GM18861 (cell line): ENCODE results near the gene SKP1.
"Not testable (repeated sequence)": the region's sequence is repeated elsewhere in the genome, so short reads cannot be mapped to it uniquely, and the experiment has no call there.

Experiments
- ATAC-seq: cut with Tn5 transposase; IDR thresholded peaks from one replicate; pipeline ENCODE4 v1.9.1; 2021; ENCODE audit not compliant: unreplicated experiment

The SKP1 gene

DNA sequence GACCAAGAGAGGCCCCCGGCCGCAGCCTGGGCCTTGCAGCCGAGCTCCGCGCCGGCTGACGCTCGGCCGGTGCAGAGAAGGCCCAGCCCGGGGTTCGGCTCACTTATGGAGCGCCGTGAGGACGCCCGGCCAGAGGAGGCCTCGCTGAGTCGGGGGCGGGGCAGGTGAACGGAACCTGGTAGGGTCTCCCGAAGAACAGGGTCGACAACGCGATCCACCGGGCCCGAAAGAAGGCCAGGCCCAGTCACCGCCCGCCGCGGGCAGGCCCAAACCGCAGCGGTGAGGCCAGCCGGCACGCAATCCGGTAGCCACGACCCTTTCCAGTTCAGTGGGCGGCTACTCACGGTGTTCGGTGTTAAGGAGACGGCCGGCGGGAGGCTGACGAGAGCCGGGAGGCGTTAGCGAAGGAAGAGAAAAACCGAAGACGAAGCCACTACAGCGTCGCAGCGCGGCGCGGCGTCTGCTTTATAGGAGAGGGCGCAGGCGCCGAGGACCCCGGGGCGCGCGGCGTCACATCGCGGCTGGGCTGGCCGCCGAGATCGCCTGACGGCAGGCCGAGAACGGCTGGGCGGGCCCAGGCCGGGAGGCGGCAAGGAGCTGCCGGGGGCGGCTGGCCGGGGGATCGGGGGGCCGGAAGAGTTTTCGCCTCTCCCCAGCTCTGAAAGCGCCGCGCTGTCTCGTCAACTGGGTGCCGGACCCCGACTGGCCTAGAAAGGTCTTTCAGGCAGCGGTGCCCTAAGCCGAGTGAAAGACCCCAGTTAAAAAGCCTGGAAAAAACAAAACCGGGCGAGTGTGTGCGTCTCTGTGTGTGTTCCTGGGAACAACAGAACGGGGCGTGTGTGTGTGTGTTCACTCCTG is at the start of gene SKP1:
Gene SKP1, minus strand, starts transcription at position 440 of the 858 bp plus-strand sequence. CDS start 2,928 bp downstream, outside the sequence.
- peak; percentile 72 for ATAC-seq

DNA sequence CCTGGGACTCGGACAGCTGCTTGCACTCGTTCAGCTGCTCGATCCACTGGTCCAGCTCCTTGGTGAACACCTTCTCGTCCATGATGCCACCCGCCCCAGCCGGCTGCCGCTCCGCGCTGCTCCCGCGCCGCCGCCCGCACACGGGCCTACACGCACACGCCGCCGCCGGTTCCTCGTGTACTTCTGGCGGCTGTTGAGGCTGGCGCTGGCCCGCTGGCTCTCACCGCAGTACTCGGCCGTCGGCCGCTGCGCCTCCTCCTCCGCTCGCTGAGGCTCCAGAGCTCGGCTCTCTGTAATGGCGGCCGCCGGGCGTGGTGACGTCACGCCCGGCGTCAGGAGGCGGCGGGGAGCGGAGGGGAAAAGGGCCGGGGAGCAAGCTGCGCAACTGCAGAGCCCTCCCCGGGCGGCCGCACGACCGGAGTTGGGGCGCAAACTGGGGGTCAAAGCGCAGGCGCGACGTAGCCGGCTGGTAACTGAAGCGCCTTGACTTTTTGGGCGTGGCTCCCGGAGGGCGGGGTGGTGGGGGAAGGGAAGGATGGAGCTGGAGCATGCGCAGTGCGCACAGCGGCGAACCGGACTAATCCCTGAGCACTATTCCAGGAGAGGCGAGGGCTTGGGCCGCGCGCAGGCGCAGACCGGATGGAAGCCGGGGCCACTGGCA is 49.2 kb upstream of the SKP1 start, which contains the start of gene PPP2CA:
Gene PPP2CA, minus strand, starts transcription at position 294 of the 661 bp plus-strand sequence. Its CDS starts 212 bp downstream, at position 82.
- peak; percentile 71 for ATAC-seq

DNA sequence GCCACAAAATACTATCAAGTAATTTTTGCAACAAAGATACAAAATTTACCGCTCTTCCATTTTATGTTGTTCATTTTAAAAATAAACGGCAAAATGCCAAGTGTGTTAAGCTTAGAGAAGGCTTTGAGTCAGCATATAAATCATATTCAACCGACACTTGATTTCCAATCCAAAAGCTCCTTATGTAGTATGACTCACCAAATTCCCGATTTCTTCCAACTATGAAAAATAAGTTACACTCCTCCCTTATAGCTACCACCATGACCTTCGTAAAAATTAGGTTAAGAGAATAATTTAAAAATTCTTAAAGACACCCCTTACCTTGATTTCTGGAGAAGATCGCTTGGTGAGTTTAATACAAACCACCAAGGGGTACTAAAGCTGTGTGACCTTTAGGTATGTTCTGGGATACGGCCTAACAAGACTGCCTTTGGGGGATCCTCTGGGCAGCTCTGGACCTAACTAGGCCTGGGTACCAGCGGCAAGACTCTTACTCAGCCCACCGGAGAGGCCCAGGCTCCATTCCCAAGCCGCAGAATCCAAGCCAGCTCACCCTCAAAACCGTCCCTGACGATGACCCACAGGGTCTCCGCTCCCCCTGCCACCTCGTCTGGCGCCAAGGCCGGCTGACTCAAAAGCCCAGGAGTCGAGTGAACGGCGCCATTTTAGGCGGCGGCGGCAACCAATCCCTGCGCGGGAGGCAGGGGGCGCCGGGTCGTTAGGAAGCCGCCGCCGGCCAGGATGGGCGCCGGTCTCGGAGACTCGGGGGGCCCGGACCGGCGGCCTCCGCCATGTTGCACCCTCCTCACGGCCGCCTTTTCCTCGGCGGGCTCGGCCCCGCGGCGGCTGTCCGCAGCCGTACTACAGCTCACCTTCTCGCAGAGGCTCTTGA is 48.4 kb upstream of the SKP1 start:
- ATAC-seq = peak; percentile 25

DNA sequence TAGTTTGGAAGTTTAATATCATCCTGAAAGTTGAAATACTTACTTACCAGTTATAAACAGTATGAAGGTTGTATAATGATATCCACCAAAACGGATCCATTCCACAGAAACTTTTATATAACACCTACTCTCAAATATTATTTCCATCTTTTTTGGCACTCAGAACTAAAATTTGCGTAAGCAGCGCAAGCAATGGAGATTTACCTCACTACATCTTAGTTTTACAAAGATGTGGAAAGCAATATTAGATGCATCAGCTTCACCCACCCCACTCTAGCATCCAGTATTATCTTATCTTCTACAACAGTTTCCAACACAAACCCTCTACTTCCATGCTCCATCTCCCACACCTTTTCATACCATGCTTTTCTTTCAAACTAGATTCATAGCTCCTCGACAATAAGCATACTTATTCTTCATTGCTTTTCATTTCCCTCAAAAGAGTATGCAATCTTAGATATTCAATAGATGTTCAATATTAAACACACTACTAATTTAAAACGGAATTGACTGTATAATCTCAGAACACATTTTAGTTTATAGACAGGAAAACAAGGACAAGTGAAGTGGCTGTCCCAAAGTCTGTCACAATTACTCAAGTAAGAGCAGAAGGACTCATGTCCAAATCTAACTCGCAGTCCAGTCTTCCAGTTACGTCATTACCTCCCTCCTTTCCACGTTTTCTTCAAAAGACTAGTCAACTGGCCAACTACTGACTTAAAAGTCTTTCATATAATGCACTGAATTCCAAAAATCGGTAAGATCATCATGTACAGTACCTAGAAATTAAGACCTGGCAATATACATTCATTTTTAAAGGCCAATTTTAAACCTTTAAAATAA is 46.9 kb upstream of the SKP1 start:
- no peak for ATAC-seq

DNA sequence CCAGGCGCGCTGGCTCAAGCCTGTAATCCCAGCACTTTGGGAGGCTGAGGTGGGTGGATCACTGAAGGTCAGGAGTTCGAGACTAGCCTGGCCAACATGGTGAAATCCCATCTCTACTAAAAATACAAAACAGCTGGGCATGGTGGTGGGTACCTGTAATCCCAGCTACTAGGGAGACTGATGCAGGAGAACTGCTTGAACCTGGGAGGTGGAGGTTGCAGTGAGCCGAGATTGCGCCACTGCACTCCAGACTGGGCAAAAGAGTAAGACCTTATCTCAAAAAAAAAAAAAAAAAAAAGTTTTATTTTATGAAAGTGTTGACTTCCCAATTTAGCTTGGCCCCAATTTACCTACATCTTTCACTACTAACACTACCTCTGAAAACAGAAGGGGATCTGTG is 44.9 kb upstream of the SKP1 start:
- not testable (repeated sequence) for ATAC-seq

DNA sequence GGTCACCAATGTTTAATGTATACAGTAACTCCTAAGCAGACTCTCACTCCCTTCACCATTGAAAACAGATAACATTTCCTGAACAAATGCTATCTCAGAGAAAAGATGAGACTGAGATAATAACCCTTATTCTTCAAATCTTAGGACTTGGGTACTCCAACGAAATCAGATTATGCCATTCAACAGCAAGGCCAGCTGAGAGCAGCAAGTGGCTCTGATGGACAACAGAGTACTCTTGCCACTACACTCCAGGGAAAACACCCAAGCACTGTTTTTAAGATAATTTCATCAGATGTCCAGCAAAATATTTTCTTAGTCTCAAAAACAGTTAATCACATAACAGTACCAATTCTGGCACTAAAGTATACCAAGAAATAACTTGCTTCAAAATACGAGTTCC is 39.0 kb upstream of the SKP1 start:
- no peak for ATAC-seq

DNA sequence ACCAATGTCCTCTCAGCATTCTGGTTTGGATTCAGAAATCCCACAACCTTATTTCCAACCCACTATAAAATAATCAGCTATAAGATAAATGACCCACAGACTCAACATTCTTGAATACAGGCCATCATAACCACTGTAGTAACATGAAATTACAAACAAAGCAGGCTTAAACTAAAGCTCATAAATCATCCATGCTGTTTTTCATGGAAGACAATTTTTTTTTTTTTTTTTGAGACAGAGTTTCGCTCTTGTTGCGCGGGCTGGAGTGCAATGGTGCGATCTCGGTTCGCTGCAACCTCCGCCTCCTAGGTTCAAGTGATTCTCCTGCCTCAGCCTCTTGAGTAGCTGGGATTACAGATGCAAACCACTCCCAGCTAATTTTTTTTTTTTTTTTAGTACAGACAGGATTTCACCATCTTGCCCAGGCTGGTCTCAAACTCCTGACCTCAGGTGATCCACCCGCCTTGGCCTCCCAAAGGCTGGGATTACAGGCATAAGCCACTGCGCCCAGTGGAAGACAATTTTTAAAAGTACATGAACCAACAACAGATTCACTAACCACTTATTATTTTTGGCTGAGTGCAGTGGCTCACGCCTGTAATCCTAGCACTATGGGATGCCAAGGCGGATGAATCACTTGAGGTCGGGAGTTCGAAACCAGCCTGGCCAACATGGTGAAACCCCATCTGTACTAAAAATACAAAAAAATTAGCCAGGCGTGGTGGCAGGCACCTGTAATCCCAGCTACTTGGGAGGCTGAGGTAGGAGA is 34.7 kb upstream of the SKP1 start:
- not testable (repeated sequence) for ATAC-seq

DNA sequence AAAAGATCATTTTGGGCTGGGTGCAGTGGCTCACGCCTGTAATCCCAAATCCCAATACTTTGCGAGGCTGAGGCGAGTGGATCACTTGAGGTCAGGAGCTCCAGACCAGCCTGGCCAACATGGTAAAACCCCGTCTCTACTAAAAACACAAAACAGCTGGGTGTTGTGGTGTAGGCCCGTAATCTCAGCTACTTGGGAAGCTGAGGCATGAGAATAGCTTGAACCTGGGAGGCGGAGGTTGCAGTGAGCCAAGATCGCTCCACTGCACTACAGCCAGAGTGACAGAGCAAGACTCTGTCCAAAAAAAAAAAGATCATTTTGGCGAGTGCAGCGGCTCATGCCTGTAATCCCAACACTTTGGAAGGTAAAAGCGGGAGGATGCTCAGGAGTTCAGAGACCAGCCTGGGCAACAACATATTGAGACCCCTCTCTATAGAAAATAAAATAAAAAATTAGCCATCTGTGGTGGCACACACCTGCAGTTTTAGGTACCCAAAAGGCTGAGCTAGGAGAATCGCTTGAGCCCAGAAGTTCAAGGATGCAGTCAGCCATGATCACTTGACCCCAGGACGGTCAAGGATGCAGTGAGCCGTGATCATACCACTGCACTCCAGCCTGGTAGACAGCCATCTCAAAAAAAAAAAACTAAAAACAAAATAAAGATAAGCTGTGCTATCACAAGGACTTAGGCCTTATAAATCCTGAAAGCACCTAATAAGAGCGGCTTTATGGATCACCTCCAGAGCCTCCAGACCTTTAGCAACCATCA is 32.9 kb upstream of the SKP1 start:
- ATAC-seq = no peak

DNA sequence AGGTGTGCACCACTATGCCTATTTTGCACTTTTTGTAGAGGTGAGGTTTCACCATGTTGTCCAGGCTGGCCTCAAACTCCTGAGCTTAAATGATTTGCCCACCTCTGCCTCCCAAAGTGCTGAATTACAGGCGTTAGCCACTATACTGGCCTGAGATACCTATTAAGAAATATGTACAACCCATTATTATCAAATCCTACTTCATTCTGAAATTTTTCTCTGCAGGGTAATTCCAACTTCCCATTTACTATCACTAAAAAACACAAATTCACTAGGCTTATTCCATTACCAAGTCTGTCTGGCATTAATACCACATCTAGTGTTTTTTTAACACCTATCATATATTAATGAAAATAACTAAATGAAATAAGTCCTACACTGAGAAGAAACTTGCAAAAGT is 30.9 kb upstream of the SKP1 start:
- ATAC-seq = no peak

DNA sequence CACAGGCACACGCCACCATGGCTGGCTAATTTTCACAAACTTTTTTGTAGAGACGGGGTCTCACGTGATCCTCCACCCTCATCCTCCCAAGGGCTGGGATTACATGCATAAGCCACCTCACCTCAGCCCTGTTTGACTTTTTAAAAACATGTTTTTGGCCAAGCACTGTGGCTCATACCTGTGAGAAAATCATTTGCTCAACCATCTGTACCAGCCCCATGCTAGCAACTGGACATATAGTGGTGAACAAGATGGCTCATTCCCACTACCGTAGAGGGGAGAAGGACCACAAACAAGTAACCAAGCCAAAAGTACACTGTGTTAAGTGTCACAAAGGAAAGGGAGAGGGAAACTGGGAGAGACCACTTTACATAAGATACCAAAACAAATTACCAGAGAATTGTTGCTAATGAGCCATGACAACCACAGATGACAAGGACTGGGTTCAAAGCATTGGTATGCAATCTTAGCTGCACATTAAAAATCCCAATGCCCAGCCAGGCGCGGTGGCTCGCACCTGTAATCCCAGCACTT is 29.9 kb upstream of the SKP1 start:
- no peak for ATAC-seq

DNA sequence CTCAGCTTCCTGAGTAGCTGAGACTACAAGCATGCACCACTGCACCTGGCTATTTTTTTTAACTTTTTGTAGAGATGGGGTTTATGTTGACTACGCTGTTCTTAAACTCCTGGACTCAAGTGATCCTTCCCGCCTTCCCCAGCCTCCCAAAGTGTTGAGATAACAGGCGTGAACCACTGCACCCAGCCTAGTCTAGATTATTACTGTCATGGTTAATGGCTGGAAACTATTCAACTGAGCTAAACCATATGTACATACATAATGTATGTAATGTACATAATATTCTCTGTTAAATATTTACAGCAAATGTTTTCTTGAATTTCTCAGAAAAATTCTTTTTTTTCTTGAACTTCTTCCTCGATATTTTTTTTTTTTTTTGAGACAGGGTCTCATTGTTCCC is 27.8 kb upstream of the SKP1 start:
- ATAC-seq = no peak

DNA sequence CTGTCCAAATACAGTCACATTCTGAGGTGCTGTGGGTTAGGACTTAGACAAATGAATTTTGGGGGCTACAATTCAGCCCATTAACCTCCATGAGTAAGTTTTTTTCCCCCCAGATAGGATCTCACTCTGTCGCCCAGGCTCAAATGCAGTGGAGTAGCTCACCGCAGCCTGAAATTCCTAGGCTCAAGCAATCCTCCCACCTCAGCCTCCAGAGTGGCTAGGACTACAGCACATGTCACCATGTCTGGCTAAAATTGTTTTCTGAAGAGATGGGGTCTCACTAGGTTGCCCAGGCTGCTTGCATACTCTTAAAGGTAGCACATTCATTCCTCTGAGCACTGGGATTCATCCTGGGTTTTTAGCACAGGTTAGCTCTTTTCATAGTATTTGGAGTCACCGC is 26.9 kb upstream of the SKP1 start:
- no peak for ATAC-seq

DNA sequence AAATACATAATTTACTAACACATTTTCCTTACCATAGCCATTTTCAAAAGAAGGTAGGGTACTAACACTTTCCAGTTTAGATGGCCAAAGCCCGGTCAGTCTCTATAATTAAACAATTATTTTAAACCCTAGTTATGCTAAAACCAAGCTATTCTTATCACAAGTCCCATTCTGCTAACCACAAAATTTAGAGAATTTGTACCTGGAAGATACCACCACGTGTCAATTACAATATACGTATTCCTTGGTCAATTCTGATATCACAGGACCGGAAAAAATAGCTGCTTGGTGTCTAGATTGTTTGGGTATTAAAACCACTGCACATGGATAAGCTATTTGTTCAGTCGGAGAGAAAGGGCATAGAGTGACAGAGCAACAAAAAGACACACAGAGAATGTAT is 18.9 kb upstream of the SKP1 start:
- no peak for ATAC-seq

DNA sequence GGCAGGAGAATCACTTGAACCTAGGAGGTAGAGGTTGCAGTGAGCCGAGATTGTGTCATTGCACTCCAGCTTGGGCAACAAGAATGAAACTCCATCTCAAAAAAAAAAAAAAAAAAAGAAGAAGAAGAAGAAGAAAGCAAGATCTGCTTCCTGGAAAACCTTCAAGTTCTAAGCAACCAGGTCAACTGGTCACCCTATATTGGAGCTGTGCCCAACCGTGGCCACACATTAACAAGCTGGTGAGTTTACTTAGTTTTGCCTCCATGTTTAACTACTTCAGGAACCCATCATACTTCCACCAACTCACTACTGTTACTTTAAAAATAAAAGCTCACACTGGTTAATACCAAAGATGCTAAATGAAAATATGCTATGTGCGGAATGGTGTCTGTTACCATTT is 12.3 kb upstream of the SKP1 start:
- ATAC-seq = no peak

DNA sequence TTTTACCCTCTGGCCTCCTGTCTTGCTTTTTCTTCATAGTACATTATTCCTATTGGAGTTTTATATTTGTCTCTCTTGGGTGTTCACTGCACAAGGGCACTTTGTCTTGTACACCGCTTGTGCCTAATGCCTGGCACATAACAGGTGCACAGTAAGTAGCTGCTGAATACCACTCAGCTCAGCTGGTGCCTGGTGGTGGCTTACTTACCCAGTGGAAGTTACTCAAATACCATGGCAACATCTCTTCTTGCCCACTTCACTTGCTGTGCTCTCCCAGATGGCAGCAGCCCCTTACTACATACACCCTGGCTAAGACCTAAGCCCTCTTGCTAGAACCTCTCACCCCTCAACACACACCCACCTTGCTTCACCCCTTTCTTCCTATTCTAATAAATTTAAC is 11.3 kb upstream of the SKP1 start:
- no peak for ATAC-seq

DNA sequence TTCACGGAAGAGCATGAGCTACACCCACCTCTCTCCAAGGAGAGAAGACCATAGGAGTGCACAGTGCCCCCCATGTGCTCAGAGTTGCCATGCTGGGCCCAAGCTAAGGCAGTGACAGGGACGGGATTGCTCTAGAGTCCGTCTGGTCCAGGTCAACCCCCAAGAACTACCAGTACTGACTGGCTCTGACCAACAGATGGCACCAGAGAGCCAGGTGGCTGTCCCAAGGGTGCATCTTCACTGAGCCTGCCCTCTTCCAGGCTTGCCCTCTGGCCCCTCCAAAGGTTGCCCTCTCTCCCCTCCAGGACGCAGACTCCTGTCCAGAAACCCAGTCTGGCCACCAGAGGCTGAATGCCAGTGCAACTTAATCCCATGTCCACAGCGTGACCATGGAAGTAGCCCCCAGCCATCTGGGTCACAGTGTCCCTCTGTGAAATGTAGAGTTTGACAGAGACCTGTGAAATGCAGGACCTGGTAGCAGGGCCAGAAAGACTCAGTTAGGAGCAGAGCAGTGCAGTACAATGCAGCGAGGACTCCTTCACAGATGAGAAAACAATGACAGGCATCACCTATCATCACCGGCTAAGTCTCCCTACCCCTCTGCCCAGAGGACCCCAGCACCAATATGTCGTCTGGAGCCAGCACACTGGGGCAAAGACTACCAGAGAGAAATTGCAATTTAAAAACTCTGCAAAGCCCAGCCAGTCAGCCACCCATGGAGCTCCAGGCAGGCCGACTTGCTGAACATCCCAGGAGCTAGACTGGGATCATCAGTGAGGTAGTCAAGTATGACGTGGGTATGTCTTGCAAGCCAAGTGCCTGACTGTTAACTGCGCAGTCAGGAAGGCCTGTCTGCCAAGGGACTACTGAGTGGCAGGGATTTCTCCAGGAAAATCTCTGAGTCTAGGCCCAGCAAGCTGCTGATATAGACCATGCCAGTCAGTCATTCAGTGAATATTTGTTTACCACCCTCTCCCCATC is 7.7 kb upstream of the SKP1 start:
- no peak for ATAC-seq

DNA sequence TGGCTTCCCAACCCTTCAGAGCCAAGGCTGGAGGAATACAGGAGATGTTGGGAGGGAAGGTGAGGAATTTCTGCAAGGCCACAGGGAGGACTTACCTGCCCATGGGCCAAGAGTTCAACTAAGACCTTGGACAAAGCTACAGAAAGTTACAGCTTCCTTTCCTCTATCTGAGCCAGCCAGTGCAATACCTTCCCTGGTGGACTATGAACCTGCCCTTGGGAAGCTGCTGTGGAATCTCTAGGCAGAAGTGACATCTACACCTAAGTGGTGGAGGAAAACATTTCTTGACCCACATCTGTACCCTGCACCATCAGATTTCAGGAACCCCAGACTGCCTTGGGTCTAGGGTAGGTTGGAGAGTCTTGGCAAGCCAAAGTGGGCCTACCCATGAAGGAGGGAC is 6.7 kb upstream of the SKP1 start:
- ATAC-seq = no peak

DNA sequence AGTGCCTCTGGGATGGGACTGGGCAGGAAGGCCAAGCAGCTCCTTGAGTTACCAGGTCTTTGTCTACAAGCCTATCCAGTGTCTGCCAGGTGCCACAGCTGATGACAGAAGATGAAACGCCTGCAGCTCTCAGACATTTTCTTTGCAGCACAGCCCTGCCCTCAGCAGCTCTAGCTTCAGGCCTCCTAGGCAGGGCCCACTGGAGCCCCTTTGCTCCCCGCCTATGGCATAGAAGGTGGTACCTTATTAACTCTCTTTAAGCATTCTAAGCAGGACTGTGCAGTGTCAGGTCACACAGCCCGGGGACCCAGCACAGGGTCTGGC is 1.3 kb upstream of the SKP1 start:
- ATAC-seq = no peak
